KOPT-K1 (cell line): ENCODE measurements around the gene OTOGL.

Source experiments
- H3K27ac ChIP-seq: fragments of 200-600 bp; sonication (generic); 2 replicates; pipeline ENCODE4 v1.5.1; 2016; ENCODE audit warnings: antibody characterized with exemption, mild to moderate bottlenecking, low read depth, low read length; ENCODE audit not compliant: poor library complexity, severe bottlenecking
- H3K36me3 ChIP-seq: fragments of 200-600 bp; sonication (generic); 2 replicates; pipeline ENCODE4 v1.5.1; 2017; ENCODE audit warnings: antibody characterized with exemption, mild to moderate bottlenecking, low read length, moderate library complexity; ENCODE audit not compliant: insufficient read depth
- H3K9me3 ChIP-seq: fragments of 200-600 bp; sonication (generic); 2 replicates; pipeline ENCODE4 v1.5.1; 2017; ENCODE audit warnings: antibody characterized with exemption, low read length, mild to moderate bottlenecking; ENCODE audit not compliant: insufficient read depth, poor library complexity, severe bottlenecking

OTOGL gene

GRCh38 chr12:80352474-80352873 is 253.1 kb downstream of the OTOGL start:
- Histone ChIP-seq H3K36me3 (no peaks in the 10 kb centered on the region), H3K27ac (no peak overlapping the region), H3K9me3 (no peaks in the 10 kb centered on the region)

GRCh38 chr12:80353254-80353653 is 253.9 kb downstream of the OTOGL start:
- Histone ChIP-seq H3K27ac (no peak overlapping the region), H3K9me3 (no peaks in the 10 kb centered on the region), H3K36me3 (no peaks in the 10 kb centered on the region)

DNA sequence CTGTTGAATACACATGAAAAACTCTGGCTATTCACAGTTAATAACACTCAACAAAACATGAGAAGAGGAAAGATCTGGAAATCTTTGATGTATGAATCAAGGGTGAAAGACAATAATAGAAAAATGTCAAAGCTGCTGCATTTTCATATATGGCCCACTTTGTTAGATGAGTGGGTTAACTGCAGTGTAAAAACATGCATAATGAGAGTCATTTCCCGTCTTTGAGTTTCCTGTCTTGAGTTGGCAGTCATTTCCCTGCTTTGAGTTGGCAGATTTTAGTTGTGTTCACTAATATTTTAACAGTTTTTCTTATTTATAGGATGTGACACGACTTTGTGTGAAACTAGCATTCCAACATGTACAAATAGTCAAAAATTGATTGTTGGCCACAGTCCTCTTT is 256.8 kb downstream of the OTOGL start:
- Histone ChIP-seq H3K27ac (no peak overlapping the region), H3K9me3 (no peaks in the 10 kb centered on the region), H3K36me3 (no peaks in the 10 kb centered on the region)

DNA sequence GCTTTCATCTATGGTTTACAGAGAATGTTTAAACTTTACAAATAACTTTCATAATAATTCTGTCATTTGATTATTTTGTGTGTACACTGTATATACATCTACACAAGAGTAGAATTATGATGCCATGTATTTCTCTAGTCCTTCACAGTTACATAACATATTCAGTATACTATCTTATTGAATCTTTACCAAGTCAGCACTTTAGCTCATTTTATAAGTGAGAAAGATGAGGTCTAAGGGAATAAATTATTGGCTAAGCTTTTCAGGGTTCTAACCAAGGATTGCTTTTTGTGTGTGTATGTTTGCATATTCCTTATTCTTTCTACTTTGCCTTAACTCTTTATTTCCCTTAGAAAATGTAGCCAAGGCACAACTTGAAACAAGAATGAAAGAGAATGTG is 260.4 kb downstream of the OTOGL start:
- Histone ChIP-seq H3K36me3 (no peaks in the 10 kb centered on the region), H3K27ac (no peak overlapping the region), H3K9me3 (no peaks in the 10 kb centered on the region)

DNA sequence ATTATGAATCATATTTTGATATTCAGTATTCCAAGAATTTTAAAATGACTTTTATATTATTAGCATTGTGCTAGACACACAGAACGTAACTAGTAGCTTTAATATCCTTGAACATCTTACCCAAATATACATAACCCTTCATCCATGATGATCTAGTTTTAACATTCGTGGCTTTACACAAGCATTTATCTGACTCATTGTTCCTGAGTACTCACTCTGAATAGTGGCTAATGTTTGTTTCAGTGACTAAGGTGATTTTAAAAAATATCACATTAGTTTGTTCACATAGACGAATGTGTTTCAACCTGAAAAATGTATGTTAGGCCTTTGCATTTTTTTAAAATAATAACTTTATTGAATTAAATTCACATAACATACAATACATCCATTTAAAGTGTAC is 264.7 kb downstream of the OTOGL start:
- Histone ChIP-seq H3K36me3 (no peaks in the 10 kb centered on the region), H3K27ac (no peak overlapping the region), H3K9me3 (no peaks in the 10 kb centered on the region)

- H3K36me3 ChIP-seq, result no peaks in the 10 kb centered on the region
- no peak overlapping the region for H3K27ac ChIP-seq
- no peaks in the 10 kb centered on the region for H3K9me3 ChIP-seq
Measured at GRCh38 chr12:80373666-80374065, 274.3 kb downstream of the OTOGL start.

- Histone ChIP-seq H3K9me3 (no peaks in the 10 kb centered on the region), H3K36me3 (no peaks in the 10 kb centered on the region), H3K27ac (no peak overlapping the region)
Measured at GRCh38 chr12:80374615-80375014, 275.3 kb downstream of the OTOGL start.

DNA sequence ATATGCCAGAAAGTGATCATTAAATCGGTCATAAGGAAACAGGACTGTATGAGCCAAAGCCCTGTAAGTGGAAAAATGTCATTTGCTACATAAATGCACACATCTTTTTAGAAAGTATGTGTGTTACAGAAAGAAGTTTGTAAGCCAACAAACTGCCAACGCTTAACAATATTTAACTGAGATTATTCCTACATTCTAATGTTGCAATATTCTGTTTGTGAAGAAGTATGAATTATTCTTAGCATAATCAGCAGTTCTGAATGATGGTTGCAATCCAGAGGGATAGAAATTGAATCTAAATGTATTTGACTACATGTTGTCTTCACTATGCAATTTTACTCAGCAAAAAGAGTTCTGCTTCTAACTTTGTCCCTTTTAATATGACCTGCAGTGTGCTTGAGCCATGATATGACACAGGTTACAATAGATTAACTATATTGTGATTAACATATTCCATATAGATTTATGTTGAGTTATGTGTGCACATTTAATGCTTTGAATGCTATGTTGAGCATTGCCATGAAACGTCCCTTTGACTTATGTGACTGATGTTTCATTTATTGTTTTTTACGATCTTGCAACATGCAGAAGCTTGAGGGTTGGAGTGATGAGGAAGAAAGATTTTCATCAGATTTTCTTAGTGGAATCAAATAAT is 277.9 kb downstream of the OTOGL start:
- Histone ChIP-seq H3K36me3 (no peaks in the 10 kb centered on the region), H3K9me3 (no peaks in the 10 kb centered on the region), H3K27ac (no peak overlapping the region)

DNA sequence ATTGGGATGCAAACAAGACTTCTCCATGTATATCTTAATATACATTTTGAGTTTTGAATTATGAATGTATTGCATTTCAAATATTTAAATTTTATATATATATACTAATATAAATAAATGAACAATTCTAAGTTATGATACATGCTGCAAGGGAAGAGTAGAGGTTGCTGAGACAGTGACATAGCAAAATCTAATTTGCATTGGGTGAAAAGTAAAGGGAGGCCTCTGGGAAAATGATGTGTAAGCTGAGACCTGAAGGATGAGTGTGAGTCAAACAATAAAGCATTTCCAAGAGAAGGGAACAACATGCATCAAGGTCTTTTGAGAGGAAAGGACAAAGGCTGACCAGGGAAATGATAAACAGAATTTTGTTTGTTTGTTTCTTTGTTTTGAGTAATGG is 281.8 kb downstream of the OTOGL start:
- Histone ChIP-seq H3K9me3 (no peaks in the 10 kb centered on the region), H3K36me3 (no peaks in the 10 kb centered on the region), H3K27ac (no peak overlapping the region)

DNA sequence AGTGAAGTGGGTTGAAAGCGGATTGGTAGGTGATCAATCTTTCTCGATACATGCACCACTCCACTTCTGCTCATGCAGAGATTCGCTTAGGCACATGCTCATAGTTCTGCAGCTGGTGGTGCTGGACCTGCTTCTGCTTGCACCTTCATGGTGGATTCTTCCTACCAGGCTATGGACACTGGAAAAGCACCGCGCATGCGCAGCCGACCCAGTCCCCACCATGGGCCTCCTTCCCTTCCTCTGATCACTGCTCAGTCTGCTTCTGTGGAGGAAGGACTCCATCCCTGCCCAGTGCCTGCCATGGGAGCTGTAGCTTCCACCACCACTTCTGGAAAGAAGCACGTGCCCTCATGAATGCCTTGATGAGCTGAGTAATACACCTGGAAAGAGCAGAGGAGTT is 282.9 kb downstream of the OTOGL start:
- Histone ChIP-seq H3K27ac (no peak overlapping the region), H3K9me3 (no peaks in the 10 kb centered on the region), H3K36me3 (no peaks in the 10 kb centered on the region)

GRCh38 chr12:80400571-80400991 is 301.2 kb downstream of the OTOGL start:
- no peak overlapping the region for H3K27ac ChIP-seq
- H3K9me3 ChIP-seq, result no peaks in the 10 kb centered on the region
- no peaks in the 10 kb centered on the region for H3K36me3 ChIP-seq

GRCh38 chr12:80401191-80401590 is 301.9 kb downstream of the OTOGL start:
- Histone ChIP-seq H3K9me3 (no peaks in the 10 kb centered on the region), H3K36me3 (no peaks in the 10 kb centered on the region), H3K27ac (no peak overlapping the region)

GRCh38 chr12:80404629-80405028 is 305.3 kb downstream of the OTOGL start:
- no peaks in the 10 kb centered on the region for H3K36me3 ChIP-seq
- H3K27ac ChIP-seq, result no peak overlapping the region
- H3K9me3 ChIP-seq, result no peaks in the 10 kb centered on the region

DNA sequence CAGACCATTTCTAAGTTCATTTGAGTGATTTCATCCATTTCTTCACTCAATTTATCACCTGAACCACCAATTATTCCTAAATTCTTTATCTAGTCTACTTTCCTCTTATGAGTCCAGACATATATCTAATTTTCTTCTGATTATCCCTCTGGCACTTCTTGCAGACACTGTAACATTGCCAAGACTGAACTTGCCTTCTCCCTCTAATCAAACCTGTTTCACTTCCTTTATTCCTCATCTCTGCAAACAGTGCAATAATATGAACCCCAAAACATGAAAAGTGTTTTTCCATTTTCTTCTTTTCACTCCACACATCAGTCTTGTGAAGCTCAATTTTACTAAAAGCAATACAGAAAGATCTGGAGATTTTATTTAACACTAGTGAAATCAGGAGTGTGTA is 306.9 kb downstream of the OTOGL start:
- H3K36me3 ChIP-seq, result no peaks in the 10 kb centered on the region
- no peak overlapping the region for H3K27ac ChIP-seq
- no peaks in the 10 kb centered on the region for H3K9me3 ChIP-seq

DNA sequence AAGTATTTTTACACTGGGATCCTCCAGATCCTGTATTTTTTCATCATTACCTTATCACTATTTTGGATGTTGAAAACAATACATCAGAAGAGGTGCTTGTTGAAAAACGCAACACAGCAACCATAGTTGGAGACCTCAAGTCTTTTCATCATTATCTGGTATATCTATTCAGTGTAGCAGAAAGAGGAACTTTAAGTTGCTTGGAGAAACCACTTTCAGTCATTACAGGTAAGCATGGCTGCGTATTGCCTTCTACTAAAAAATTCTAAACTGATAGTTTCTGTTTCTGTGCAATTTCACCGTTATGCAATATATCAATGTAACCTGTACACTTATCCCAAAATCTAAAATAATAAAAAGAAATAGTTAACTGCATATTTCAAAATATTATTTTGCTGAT is 312.4 kb downstream of the OTOGL start:
- no peaks in the 10 kb centered on the region for H3K9me3 ChIP-seq

DNA sequence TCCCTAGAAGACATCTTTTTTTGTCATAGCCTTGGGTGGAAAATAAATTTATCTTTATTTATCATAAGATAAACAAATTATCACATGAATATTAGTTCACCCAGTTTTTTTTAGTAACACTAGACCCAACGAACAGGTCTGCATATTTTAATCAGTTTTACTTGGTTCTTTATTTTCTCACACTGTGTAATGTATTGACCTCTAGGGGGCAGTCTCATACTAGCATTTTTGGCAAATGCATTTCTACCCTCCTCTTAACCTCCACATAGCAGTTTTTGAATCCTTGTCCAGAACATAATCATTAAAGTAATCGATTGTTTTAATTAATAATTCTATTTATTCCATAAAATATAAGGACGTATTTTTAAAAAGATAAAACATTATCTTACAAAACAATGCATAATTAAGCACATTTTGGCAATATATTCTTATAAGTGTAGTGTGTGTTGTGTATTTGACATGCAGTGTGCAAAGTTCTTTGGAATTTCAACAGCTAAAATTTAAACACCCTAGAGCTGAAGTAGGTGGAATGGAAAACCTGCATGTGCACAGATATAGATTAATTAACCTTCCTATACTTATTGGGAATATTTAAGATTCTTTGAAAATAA is 313.1 kb downstream of the OTOGL start:
- Histone ChIP-seq H3K9me3 (no peaks in the 10 kb centered on the region), H3K36me3 (no peaks in the 10 kb centered on the region), H3K27ac (no peak overlapping the region)

More for the DNA sequence above, 312.4 kb downstream of the OTOGL start:
- Histone ChIP-seq H3K27ac (no peak overlapping the region), H3K36me3 (no peaks in the 10 kb centered on the region)
